Measurements from ENCODE around the gene ACTRT2. TPM values are rescaled to one million over a fixed set of nuclear protein-coding genes. Genes with fewer than 3 reads are reported as not detected.

The ACTRT2 gene
- total RNA-seq, 2 experiments from 2014 or later, result not detected

DNA sequence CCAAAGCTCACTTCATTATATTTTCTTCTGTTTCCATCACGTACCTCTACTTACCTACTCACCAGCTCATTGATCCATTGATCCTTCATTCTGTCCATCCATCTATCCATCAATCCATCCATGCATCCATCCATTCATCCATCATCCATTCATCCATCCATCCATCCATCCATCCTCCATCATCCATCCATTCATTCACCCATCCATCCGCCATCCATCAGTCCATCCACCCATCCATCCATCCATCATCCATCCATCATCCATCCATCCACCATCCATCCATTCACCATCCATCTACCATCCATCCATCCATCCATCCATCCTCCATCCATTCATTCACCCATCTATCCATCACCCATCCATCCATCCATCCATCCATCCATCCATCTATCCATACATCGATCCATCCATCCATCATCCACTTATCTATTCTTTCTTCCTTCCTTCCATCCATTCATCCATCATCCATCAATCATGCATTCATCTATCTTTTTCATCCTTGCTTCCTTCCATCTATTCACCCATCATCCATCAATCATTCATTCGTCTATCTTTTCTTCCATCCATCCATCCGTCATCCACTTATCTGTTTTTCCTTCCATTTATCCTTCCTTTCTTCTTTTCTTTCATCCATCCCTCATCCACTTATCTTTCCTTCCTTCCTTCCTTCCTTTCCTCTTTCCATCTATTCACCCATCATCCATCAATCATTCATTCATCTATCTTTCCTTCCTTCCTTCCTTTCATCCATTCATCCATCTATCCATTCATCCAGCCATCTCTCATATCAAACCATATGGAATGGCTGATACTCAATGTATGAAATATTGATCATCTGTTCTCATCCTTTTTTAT, 35.3 kb upstream of the ACTRT2 start:
- Mint-ChIP-seq H3K9me3 (ENCODE audit: low read depth) (no peaks in the 10 kb centered on the region), H3K36me3 (ENCODE audit: low read depth) (no peaks in the 10 kb centered on the region), H3K4me1 (no peaks in the 10 kb centered on the region), H3K27ac (no peak overlapping the region), H3K27me3 (peaks cover 6% of the 10 kb centered on the region), H3K4me3 (no peak overlapping the region)
- ChIA-PET CTCF (no interaction called here), POLR2A (no interaction called here)
- DNase-seq, result no peak
- intact Hi-C loops (cut with DNase I, micrococcal nuclease), result no loop called here
- ATAC-seq, result no peak

DNA sequence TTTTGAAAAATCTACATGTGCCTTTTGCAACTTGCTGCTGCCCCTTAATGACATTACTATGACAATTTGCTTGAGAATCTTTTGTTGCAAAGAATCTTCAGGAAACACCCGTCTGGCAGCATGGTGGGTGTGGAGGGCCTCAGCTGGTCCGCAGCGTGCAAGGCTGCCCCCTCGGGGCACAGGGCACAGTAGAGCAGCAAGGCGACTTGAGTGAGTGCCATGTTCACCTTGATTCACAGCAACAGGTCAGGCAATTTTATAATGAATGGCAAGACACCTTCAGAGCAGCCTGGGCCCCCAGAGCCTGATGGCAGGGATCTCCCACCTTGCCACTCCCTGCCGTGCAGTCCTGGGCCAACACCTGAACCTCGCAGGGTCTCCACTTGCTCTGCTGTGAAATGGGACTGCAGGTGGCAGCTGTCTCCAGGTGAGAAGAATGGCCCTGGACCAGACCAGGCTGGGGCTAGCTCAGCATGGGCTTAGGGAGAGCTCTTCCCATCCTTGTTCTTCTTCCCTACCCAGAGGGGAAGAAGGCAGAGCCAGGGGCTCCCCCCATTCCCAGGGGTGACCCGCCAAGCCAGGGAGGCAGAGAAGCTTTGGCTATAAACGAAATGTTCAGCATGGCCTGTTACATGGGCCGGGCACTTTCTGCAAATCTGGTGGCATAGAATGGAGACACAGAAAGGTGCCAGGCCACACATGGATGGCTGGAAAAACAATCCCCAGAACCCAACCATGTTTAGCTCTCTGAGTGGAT, 34.5 kb upstream of the ACTRT2 start:
- Mint-ChIP-seq H3K4me1 (no peaks in the 10 kb centered on the region), H3K27ac (no peak overlapping the region), H3K36me3 (ENCODE audit: low read depth) (no peaks in the 10 kb centered on the region), H3K4me3 (no peak overlapping the region), H3K9me3 (ENCODE audit: low read depth) (no peaks in the 10 kb centered on the region), H3K27me3 (peaks cover 6% of the 10 kb centered on the region)
- ChIA-PET CTCF (no interaction called here), POLR2A (no interaction called here)
- intact Hi-C loops (cut with DNase I, micrococcal nuclease), result no loop called here
- DNase-seq (no peak), ATAC-seq (no peak)

DNA sequence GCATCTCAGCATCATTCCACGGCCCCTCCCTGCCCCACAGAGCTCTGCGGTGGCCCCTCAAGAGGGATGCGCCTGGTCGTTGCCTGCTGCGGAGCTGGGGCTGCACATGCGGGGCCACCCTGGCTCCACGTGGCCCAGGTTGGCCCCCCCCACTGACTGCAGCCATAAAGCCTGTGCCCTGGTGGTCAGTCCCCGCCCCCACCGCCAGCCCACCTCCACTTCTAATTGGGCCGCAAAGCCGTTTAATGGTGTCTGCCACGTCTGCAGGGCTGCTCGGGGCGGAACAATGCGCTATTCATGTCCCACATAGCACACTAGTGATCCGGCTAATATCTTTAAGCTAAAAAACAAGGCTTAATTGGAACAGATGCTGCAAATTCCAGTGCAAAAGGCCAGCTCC, 33.5 kb upstream of the ACTRT2 start:
- H3K27me3 Mint-ChIP-seq, result peaks cover 8% of the 10 kb centered on the region
- POLR2A ChIA-PET, result no interaction called here
- intact Hi-C loops (cut with DNase I, micrococcal nuclease), result no loop called here

DNA sequence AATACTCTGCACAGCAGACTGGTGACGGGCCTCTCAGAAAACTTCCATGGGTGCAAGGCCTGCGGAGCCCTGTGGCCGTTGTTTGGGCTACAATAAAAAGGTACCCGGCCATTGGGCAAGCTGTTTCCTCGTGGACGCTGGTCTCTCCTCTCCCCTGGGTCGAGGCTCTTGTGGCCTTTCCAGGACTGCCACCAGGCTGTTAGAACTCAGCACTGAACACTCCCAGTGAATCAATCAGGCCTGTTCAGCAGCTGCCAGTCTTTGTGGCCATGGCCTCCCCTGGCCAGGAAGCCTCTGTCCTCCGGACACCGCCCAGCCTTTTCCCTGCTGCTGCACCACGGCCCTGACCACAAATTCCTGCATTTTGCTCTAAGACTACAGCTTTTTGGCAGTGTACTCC, 33.0 kb upstream of the ACTRT2 start:
- ChIA-PET POLR2A (no interaction called here), CTCF (no interaction called here)
- intact Hi-C loops (cut with DNase I, micrococcal nuclease), result no loop called here
- no peak overlapping the region for H3K27ac Mint-ChIP-seq
- ATAC-seq (no peak), DNase-seq (no peak)
- no peaks in the 10 kb centered on the region for H3K4me1 Mint-ChIP-seq
- no peak overlapping the region for H3K4me3 Mint-ChIP-seq
- H3K27me3 Mint-ChIP-seq, result peaks cover 8% of the 10 kb centered on the region
- H3K9me3 Mint-ChIP-seq (ENCODE audit: low read depth), result peaks cover 2% of the 10 kb centered on the region
- no peaks in the 10 kb centered on the region for H3K36me3 Mint-ChIP-seq (ENCODE audit: low read depth)

More for the DNA sequence above, 33.5 kb upstream of the ACTRT2 start:
- no peak overlapping the region for H3K4me3 Mint-ChIP-seq
- no peak overlapping the region for H3K27ac Mint-ChIP-seq
- no peak for DNase-seq
- no peak for ATAC-seq
- H3K9me3 Mint-ChIP-seq (ENCODE audit: low read depth), result peaks cover 2% of the 10 kb centered on the region
- CTCF ChIA-PET, result no interaction called here
- H3K4me1 Mint-ChIP-seq, result no peaks in the 10 kb centered on the region
- no peaks in the 10 kb centered on the region for H3K36me3 Mint-ChIP-seq (ENCODE audit: low read depth)

DNA sequence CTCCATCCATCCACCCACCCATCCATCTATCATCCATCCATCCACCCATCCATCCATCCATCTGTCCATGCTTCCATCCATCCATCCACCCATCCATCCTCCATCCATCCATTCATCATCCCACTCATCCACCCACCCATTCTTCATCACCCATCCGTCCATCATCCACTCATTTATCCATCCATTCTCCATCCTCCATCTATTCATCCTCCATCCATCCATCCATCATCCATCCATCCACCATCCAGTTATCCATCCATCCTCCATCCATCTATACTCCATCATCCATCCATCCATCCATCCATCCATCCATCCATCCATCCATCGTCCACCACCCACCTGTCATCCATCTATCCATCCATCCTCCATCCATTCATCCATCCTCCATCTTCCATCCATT, 32.1 kb upstream of the ACTRT2 start:
- H3K4me1 Mint-ChIP-seq, result no peaks in the 10 kb centered on the region
- ATAC-seq, result no peak
- no peaks in the 10 kb centered on the region for H3K36me3 Mint-ChIP-seq (ENCODE audit: low read depth)
- ChIA-PET POLR2A (no interaction called here), CTCF (no interaction called here)
- no peak overlapping the region for H3K4me3 Mint-ChIP-seq
- peaks cover 8% of the 10 kb centered on the region for H3K27me3 Mint-ChIP-seq
- peaks cover 6% of the 10 kb centered on the region for H3K9me3 Mint-ChIP-seq (ENCODE audit: low read depth)
- intact Hi-C loops (cut with DNase I, micrococcal nuclease), result no loop called here
- no peak for DNase-seq
- H3K27ac Mint-ChIP-seq, result no peak overlapping the region

DNA sequence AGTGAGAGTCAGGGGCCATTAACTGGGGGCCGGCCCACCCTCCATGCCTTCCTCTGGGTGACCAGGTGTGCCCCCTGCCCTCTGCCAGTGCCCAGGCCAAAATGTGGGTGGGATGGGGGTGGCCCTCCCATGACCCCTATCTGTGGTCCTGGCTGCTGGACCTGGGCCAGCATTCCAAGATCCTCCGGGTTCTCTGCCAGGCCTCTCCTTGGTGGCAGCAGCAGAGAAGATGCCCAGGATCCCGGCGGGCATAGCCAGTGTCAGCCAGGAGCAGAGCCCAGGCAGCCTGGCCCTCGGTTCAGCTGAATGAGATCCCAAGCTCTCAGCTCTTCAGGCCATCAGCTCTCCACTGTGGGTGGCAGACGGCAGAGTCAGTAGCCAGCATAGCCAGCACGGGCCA, 31.3 kb upstream of the ACTRT2 start:
- Mint-ChIP-seq H3K27ac (no peak overlapping the region), H3K4me3 (no peak overlapping the region), H3K36me3 (ENCODE audit: low read depth) (no peaks in the 10 kb centered on the region), H3K27me3 (peaks cover 8% of the 10 kb centered on the region), H3K9me3 (ENCODE audit: low read depth) (peaks cover 9% of the 10 kb centered on the region), H3K4me1 (no peaks in the 10 kb centered on the region)
- intact Hi-C loops (cut with DNase I, micrococcal nuclease), result no loop called here
- CTCF ChIA-PET, result no interaction called here
- ATAC-seq (no peak), DNase-seq (no peak)
- POLR2A ChIA-PET, result no interaction called here

DNA sequence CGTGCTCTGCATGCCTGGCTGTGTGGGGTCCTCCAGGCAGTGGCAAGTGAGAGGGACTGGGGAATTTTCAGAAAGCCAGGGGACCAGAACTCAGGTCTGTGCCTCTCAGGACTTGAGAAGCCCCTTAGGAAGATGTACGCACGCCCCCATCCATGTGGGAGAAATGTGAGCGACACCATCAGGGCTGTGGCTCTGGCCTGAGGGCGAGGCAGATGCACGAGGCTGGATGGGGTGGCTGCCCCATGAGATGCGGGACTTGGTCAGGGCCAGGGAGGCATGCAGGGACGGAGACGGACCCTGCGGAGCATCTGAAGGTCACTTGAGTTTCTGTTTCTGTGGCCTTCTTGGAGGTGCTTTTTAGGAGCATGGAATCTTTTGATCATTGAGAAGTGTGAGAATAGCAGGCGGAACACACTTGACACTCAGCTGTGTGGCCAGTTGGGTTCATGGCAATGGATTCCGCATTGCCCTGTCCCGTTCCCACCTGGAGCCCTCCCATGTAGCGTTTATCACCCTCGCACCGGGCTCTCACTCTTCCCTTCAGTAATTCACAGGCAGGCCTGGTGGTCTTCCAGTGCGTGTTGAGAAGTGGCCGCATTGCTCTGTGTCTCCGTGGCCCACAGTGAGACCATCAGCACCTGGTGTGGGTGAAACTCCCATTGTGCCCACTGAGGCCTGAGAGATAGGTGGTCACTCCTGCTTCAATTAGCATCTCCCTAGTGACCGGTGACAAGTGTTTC, 30.7 kb upstream of the ACTRT2 start:
- CTCF ChIA-PET, result no interaction called here
- Mint-ChIP-seq H3K4me3 (no peak overlapping the region), H3K27me3 (peaks cover 8% of the 10 kb centered on the region), H3K36me3 (ENCODE audit: low read depth) (no peaks in the 10 kb centered on the region), H3K4me1 (no peaks in the 10 kb centered on the region), H3K9me3 (ENCODE audit: low read depth) (peaks cover 9% of the 10 kb centered on the region), H3K27ac (no peak overlapping the region)
- intact Hi-C loops (cut with DNase I, micrococcal nuclease), result no loop called here
- DNase-seq (no peak), ATAC-seq (no peak)
- POLR2A ChIA-PET, result no interaction called here

DNA sequence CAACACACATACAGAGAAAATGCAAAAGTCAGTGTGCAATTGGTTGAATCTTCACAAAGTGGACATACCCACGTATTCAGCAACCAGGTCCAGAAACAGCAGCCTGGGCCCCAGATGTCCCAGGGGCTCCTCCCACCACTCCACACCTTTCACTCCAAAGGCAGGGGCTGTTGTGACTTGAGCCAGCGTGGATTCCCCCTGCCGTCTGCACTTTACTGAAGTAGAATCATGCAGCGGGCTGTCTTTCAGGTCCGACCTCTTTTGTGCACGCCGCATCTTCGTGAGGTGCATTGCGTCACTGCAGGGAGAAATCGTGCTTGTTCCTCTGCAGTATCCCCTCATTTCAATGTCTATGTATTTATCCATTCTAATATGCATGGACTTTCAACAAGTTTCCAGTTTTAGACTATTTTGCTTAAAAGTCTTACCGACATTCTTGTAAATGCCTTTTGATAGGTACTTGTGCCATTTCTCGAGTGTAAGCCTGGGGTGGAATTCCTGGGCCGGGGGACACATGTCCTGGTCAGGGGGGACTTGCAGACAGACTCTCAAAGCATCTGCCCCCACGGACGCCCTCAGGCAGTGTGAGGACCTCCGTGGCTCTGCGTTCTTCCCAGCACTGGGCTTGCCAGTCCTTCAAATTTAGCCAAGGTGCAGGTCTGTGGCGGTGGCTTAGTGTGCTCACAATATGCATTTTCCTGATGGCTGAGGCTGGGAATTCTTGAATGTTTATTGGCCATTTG, 29.3 kb upstream of the ACTRT2 start:
- H3K4me1 Mint-ChIP-seq, result no peaks in the 10 kb centered on the region
- CTCF ChIA-PET, result no interaction called here
- no peak overlapping the region for H3K4me3 Mint-ChIP-seq
- POLR2A ChIA-PET, result no interaction called here
- H3K27ac Mint-ChIP-seq, result no peak overlapping the region
- DNase-seq (no peak), ATAC-seq (no peak)
- peaks cover 8% of the 10 kb centered on the region for H3K27me3 Mint-ChIP-seq
- H3K9me3 Mint-ChIP-seq (ENCODE audit: low read depth), result peaks cover 9% of the 10 kb centered on the region
- no peaks in the 10 kb centered on the region for H3K36me3 Mint-ChIP-seq (ENCODE audit: low read depth)
- intact Hi-C loops (cut with DNase I, micrococcal nuclease), result no loop called here

DNA sequence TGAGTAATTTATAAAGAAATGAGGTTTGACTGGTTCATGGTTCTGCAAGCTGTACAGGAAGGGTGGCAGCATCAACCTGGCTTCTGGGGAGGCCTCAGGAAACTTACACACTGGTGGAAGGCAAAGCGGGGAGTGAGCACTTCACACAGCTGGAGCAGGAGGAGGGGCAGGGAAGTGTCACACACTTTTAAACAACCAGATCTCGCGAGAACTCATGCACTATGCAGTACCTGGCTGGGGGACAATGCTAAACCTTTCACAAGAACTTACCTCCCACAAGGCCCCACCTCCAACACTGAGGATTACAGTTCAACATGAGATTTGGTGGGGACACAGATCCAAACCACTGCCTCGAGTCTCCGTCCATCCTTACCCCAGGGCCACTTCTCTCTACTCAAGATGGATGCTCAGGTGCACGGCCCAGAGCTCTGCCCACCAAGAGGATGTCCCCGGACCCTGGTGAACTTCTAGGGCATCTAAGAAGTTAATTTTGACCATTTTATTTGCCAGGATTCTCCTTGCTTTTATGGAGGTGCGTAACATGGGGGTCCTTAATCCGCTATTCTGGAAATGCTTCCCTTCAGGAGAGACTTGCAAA, 22.7 kb upstream of the ACTRT2 start:
- POLR2A ChIA-PET, result no interaction called here
- Mint-ChIP-seq H3K4me1 (no peaks in the 10 kb centered on the region), H3K27ac (no peak overlapping the region), H3K9me3 (ENCODE audit: low read depth) (peaks cover 7% of the 10 kb centered on the region), H3K27me3 (peaks cover 4% of the 10 kb centered on the region), H3K4me3 (no peak overlapping the region), H3K36me3 (ENCODE audit: low read depth) (no peaks in the 10 kb centered on the region)
- DNase-seq (no peak), ATAC-seq (no peak)
- intact Hi-C loops (cut with DNase I, micrococcal nuclease), result no loop called here
- CTCF ChIA-PET, result interaction anchor here (0.9 kb wide), 1 partner anchor 176 kb away, joined by 5 read pairs; no protein-coding TSS in a partner anchor

DNA sequence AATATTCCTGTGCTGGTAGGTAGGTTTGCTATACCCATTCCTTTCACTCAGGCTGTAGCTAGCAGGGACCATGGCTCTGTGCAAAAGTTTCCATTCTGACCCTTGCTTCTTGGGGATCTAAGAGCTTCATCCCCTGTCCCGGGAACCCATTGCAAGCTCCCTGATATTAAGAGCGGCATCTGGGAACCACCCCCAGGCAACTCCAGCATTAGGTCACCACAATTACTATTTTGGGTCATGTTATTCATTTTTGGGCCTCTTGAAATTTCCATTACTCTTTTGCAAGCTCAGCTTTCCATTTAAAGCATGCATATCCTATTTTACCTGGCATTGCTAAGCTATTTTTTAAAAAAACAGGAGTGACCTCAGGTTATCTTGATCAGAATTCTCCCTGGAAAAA, 22.1 kb upstream of the ACTRT2 start:
- intact Hi-C loops (cut with DNase I, micrococcal nuclease), result no loop called here
- Mint-ChIP-seq H3K9me3 (ENCODE audit: low read depth) (peaks cover 3% of the 10 kb centered on the region), H3K27ac (no peak overlapping the region), H3K27me3 (peaks cover 4% of the 10 kb centered on the region), H3K36me3 (ENCODE audit: low read depth) (no peaks in the 10 kb centered on the region), H3K4me3 (no peak overlapping the region), H3K4me1 (no peaks in the 10 kb centered on the region)
- ATAC-seq (no peak), DNase-seq (no peak)
- ChIA-PET CTCF (interaction anchor here (0.9 kb wide), 1 partner anchor 177 kb away, joined by 5 read pairs; no protein-coding TSS in a partner anchor), POLR2A (no interaction called here)

DNA sequence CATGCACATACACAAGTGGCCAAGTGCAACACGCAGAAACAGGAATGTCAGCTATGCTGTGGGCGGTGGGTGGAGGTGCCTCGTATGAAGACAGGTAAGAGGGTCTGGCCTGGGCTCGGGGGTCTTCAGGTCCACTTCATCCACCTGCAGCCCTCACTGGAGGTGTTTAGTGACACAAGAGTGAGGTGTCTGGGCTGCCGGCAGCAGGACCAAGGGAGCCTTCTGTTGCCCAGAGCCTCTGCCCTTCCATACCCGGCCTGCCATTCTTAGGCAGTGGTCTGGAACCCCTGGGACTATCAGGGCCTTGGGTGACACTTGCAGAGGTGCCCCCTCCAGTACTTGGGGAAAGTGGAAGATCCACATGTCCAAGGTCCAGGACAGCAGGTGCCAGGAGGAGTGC, 21.7 kb upstream of the ACTRT2 start:
- no peak overlapping the region for H3K27ac Mint-ChIP-seq
- no peak for ATAC-seq
- no peak overlapping the region for H3K4me3 Mint-ChIP-seq
- CTCF ChIA-PET, result interaction anchor here (0.9 kb wide), 1 partner anchor 177 kb away, joined by 5 read pairs; no protein-coding TSS in a partner anchor
- no peaks in the 10 kb centered on the region for H3K4me1 Mint-ChIP-seq
- H3K36me3 Mint-ChIP-seq (ENCODE audit: low read depth), result no peaks in the 10 kb centered on the region
- POLR2A ChIA-PET, result no interaction called here
- intact Hi-C loops (cut with DNase I, micrococcal nuclease), result no loop called here
- H3K9me3 Mint-ChIP-seq (ENCODE audit: low read depth), result peaks cover under 1% of the 10 kb centered on the region
- DNase-seq, result no peak
- peaks cover 4% of the 10 kb centered on the region for H3K27me3 Mint-ChIP-seq
